ENCODE measurements around the gene SLC1A3.

DNA sequence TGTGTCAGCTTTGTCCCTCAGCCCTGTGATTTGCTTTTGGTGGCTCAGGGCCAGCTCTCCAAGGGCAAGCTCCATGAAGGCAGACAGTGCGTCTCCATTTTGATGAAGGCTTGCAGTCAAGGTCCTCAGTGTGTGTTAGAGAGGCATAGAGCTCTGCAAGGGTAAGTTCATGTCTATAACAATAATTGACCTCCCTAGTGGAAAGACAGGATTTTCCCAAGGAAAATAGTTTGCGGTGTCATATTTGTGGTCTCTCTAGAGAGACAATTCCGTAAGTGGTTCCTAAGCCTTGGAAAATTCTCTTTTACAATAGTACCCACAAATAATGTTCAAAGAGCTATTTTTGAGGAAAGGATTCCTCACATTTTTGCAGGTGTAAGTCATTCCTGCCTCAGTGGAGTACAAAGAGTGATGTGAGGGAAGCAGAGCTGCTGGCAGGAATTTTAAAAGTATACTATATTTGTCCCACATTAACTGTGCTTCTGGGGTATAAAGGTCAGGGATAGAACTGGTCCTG lies 40.2 kb downstream of the SLC1A3 start:
- TF ChIP-seq, protein P1, sequence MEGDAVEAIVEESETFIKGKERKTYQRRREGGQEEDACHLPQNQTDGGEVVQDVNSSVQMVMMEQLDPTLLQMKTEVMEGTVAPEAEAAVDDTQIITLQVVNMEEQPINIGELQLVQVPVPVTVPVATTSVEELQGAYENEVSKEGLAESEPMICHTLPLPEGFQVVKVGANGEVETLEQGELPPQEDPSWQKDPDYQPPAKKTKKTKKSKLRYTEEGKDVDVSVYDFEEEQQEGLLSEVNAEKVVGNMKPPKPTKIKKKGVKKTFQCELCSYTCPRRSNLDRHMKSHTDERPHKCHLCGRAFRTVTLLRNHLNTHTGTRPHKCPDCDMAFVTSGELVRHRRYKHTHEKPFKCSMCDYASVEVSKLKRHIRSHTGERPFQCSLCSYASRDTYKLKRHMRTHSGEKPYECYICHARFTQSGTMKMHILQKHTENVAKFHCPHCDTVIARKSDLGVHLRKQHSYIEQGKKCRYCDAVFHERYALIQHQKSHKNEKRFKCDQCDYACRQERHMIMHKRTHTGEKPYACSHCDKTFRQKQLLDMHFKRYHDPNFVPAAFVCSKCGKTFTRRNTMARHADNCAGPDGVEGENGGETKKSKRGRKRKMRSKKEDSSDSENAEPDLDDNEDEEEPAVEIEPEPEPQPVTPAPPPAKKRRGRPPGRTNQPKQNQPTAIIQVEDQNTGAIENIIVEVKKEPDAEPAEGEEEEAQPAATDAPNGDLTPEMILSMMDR (IDR thresholded peaks at IDR 0.05) = no peak
- no peak for TF ChIP-seq POLR2AphosphoS5 (IDR thresholded peaks at IDR 0.05)
- TF ChIP-seq EP300 (IDR thresholded peaks at IDR 0.05) = no peak
- TF ChIP-seq POLR2A (IDR thresholded peaks at IDR 0.05; ENCODE audit: low read depth) = no peak
